H1 (cell line): ENCODE data around the gene PHOX2A. TPM values are rescaled to one million over a fixed set of nuclear protein-coding genes. Genes with fewer than 3 reads are reported as not detected.

ENCODE experiments used
- TCF12 ChIP-seq: IDR thresholded peaks from 2 replicates; pipeline ENCODE4 v1.6.1; 2011; ENCODE audit warnings: low read depth, mild to moderate bottlenecking, low read length
- polyA plus RNA-seq, 7 experiments: library from polyadenylated mRNA; depleted of rRNA in 3 of 7; stranded (reverse) in 5 of 7; unstranded in 2 of 7; fragments of >200 nt in 5 of 7; fragments of 200-250 nt in 2 of 7; gene quantifications; 1 replicate in 5 of 7; 2 replicates in 1 of 7; 4 replicates in 1 of 7; pipeline versions ENCODE4 v1.2.1 to v1.2.3, GENCODE V29; 2011 to 2013; ENCODE audit warnings: missing spikeins in 2 of 7, mixed read lengths in 2 of 7
- total RNA-seq: library from RNA; stranded (reverse); fragmentation: NEBNext Ultra II Directional; extraction: Animal tissue kit (Norgen Biotek cat#: 25700); gene quantifications from 2 replicates; pipeline ENCODE4 v1.2.1, GENCODE V29; 2021

The PHOX2A gene
- total and polyA plus RNA-seq, 2 of the 8 experiments (the other 6 are each of a cell fraction or from before 2014, with no cell fraction given), result 0.67 TPM; not detected in 1

DNA sequence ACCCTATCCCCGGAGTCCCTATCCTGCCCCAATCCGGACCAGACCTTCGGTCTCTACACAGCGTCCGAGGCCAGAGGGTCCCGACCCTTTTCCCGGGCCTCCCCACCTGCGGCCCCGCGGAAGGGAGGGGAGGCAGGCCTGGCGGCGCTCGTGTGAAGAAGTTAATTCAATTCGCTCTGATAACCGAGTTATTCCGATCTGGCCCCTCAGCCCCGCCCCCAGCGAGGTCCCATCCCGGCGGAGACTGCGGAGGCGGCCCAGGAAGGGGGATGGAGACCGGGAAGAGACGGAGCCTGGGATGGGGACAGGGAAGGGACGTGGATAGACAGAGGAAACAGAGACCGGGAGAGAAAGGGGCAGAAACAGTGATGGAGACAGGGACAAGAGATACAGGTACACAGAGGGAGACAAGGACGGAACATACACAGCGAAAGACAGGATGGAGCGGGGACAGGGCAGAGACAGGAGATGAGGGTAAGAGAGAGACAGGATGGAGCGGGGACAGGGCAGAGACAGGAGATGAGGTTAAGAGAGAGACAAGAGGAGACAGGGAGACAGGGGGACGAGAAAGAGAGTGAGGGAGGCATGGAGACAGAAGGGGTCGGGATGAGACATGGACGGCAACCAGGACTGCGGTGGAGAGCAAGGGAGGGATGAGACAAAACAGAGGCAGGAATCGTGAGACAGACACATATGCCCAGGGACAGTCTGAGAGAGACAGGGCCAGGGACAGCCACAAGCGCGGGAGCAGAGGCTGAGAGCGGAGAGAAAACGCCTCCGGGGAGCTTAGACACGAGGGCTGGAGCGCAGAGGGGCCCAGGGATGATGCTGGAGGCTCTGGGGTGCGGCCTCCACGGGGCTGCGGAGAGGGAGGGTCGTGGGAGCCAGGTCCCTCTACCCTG lies 636 bp upstream of the PHOX2A start (continued):
- no peak for TF ChIP-seq TCF12
